Loucy (cell line): ENCODE measurements around the gene TNIP1.

ENCODE experiments used
- EZH2phosphoT487 ChIP-seq: fragments of 200-600 bp; IDR thresholded peaks from 2 replicates; pipeline ENCODE4 v1.6.1; 2018; ENCODE audit warnings: antibody characterized with exemption, mild to moderate bottlenecking, moderate library complexity, borderline replicate concordance
- TF ChIP-seq, protein P1 (sequence below): fragments of 200-600 bp; sonication (generic); conservative IDR thresholded peaks from 2 replicates; pipeline ENCODE4 v1.5.1; 2014; ENCODE audit warnings: mild to moderate bottlenecking, antibody characterized with exemption, low read length

DNA sequence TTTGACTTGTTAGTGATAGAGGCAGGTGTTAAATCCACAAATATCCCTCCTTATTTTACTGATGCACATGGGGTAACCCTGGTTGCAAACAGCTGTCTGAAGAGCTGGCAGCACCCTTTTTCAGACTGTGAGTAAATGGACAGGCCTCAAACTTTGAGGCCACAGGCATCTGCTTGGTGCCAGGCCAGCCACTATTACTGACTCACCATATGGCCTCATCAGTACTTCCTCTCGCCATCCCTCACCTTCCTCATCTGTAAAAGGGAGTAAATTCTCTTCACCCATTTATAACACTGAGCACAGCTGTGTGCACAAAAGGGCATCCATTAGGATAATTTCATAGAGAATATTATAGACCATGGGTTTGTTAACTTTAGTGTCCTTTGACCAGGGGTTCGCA lies 11.9 kb upstream of the TNIP1 start:
- TF ChIP-seq, protein P1, sequence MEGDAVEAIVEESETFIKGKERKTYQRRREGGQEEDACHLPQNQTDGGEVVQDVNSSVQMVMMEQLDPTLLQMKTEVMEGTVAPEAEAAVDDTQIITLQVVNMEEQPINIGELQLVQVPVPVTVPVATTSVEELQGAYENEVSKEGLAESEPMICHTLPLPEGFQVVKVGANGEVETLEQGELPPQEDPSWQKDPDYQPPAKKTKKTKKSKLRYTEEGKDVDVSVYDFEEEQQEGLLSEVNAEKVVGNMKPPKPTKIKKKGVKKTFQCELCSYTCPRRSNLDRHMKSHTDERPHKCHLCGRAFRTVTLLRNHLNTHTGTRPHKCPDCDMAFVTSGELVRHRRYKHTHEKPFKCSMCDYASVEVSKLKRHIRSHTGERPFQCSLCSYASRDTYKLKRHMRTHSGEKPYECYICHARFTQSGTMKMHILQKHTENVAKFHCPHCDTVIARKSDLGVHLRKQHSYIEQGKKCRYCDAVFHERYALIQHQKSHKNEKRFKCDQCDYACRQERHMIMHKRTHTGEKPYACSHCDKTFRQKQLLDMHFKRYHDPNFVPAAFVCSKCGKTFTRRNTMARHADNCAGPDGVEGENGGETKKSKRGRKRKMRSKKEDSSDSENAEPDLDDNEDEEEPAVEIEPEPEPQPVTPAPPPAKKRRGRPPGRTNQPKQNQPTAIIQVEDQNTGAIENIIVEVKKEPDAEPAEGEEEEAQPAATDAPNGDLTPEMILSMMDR = no peak
- TF ChIP-seq EZH2phosphoT487 = no peak
